Prostate gland (tissue), 2 donors: ENCODE measurements around the gene NF2. TPM values are rescaled to one million over a fixed set of nuclear protein-coding genes. Genes with fewer than 3 reads are reported as not detected.

ENCODE experiments used
- DNase-seq: peaks from one replicate; pipeline ENCODE4 v3.0.0-alpha.2; 2019; ENCODE audit warnings: low spot score
- H3K27ac ChIP-seq, 2 donors: fragments of 200-600 bp; sonication (generic); 2 replicates each; pipeline ENCODE4 v1.5.1; 2017 to 2019
- H3K27me3 ChIP-seq: fragments of 200-600 bp; sonication (generic); replicated peaks from 2 replicates; pipeline ENCODE4 v1.5.1; 2019; ENCODE audit not compliant: insufficient read depth
- H3K36me3 ChIP-seq, 2 donors: fragments of 200-600 bp; sonication (generic); 1 replicate in 1 of 2; 2 replicates in 1 of 2; pipeline versions ENCODE4 v1.5.1 to v1.8.1; 2017 to 2019
- H3K4me1 ChIP-seq: fragments of 200-600 bp; sonication (generic); replicated peaks from 2 replicates; pipeline ENCODE4 v1.5.1; 2019
- H3K4me3 ChIP-seq, 2 donors: fragments of 200-600 bp; sonication (generic); 2 replicates each; pipeline ENCODE4 v1.5.1; 2017 to 2019
- H3K9me3 ChIP-seq: fragments of 200-600 bp; sonication (generic); 2 replicates; pipeline ENCODE4 v1.5.1; 2017
- CTCF ChIP-seq, 4 experiments: fragments of 200-600 bp in 2 of 4; fragments of 450-650 bp in 2 of 4; sonication (generic) in 2 of 4; IDR thresholded peaks; 1 replicate in 3 of 4; 2 replicates in 1 of 4; pipeline ENCODE4 v1.5.1; 2016 to 2019; ENCODE audit warnings: antibody characterized with exemption in 4 of 4, mild to moderate bottlenecking in 2 of 4, moderate library complexity in 2 of 4
- POLR2A ChIP-seq: fragments of 450-650 bp; IDR thresholded peaks from one replicate; pipeline ENCODE4 v1.6.1; 2016; ENCODE audit warnings: antibody characterized with exemption, mild to moderate bottlenecking
- POLR2AphosphoS5 ChIP-seq: sonication (generic); formaldehyde crosslinking; IDR thresholded peaks from one replicate; pipeline ENCODE4 v1.6.1; 2017; ENCODE audit warnings: antibody characterized with exemption
- WGBS: methylation state at CpG from one replicate; pipeline ENCODE4 v1.1.5; 2018; 5-methylcytosine and 5-hydroxymethylcytosine counted together
- intact Hi-C: fragments of 100-400 bp; cut with DNase I; formaldehyde crosslinking; loops from one replicate; pipeline ENCODE4 v1.14.2; 2022
- total RNA-seq, 2 donors: library from RNA; depleted of rRNA; stranded (reverse); fragments of >200 nt; gene quantifications; one replicate each; pipeline ENCODE4 v1.1.0, GENCODE V29; 2016

Gene NF2
- total RNA-seq, 2 donors from 2014 or later: 32.3 to 34.7 TPM

- DNase-seq: no peak
- Histone ChIP-seq H3K4me3 (peak overlapping the region; percentile 5 to 25), H3K27me3 (peaks cover 9% of the 10 kb centered on the region), H3K4me1 (peaks cover 7% of the 10 kb centered on the region), H3K9me3 (no peaks in the 10 kb centered on the region), H3K27ac (no peak overlapping the region), H3K36me3 (no peaks in the 10 kb centered on the region)
- intact Hi-C loops: no loop called here
- TF ChIP-seq CTCF (IDR thresholded peaks at IDR 0.05): no peak
- no peak for TF ChIP-seq POLR2A
- no peak for TF ChIP-seq POLR2AphosphoS5
- WGBS: 10% methylated on average over 25 of the region's 53 CpGs
Observed at GRCh38 chr22:29720811-29721323, 117.4 kb downstream of the NF2 start.

GRCh38 chr22:29722151-29722550 lies 118.7 kb downstream of the NF2 start:
- Histone ChIP-seq H3K27ac (no peak overlapping the region), H3K4me1 (peaks cover 7% of the 10 kb centered on the region), H3K4me3 (no peak overlapping the region), H3K36me3 (no peaks in the 10 kb centered on the region), H3K9me3 (no peaks in the 10 kb centered on the region), H3K27me3 (peaks cover 9% of the 10 kb centered on the region)
- DNase-seq: no peak
- intact Hi-C loops: no loop called here
- no peak for TF ChIP-seq CTCF (IDR thresholded peaks at IDR 0.05)
- TF ChIP-seq POLR2A: no peak
- no peak for TF ChIP-seq POLR2AphosphoS5
- WGBS: 82% methylated on average over 7 of the region's 7 CpGs

GRCh38 chr22:29722587-29722986 lies 119.2 kb downstream of the NF2 start:
- no peak for TF ChIP-seq POLR2AphosphoS5
- TF ChIP-seq POLR2A: no peak
- TF ChIP-seq CTCF (IDR thresholded peaks at IDR 0.05): no peak
- DNase-seq: no peak
- no peaks in the 10 kb centered on the region for H3K36me3 ChIP-seq
- no peaks in the 10 kb centered on the region for H3K9me3 ChIP-seq
- no peak overlapping the region for H3K4me3 ChIP-seq
- H3K4me1 ChIP-seq: peaks cover 7% of the 10 kb centered on the region
- no peak overlapping the region for H3K27ac ChIP-seq
- WGBS: 85% methylated on average over 16 of the region's 16 CpGs
- peaks cover 9% of the 10 kb centered on the region for H3K27me3 ChIP-seq
- intact Hi-C loops: no loop called here

GRCh38 chr22:29723766-29724165 lies 120.3 kb downstream of the NF2 start:
- Histone ChIP-seq H3K4me1 (peaks cover 7% of the 10 kb centered on the region), H3K4me3 (no peak overlapping the region), H3K9me3 (no peaks in the 10 kb centered on the region), H3K27ac (no peak overlapping the region), H3K36me3 (no peaks in the 10 kb centered on the region), H3K27me3 (peaks cover 9% of the 10 kb centered on the region)
- 95% methylated on average over 10 of the region's 10 CpGs for WGBS
- intact Hi-C loops: no loop called here
- DNase-seq: no peak
- TF ChIP-seq CTCF (IDR thresholded peaks at IDR 0.05) (no peak), POLR2AphosphoS5 (no peak), POLR2A (no peak)

- Histone ChIP-seq H3K27ac (no peak overlapping the region), H3K27me3 (peaks cover 4% of the 10 kb centered on the region), H3K4me1 (peaks cover 7% of the 10 kb centered on the region), H3K9me3 (no peaks in the 10 kb centered on the region), H3K36me3 (no peaks in the 10 kb centered on the region), H3K4me3 (no peak overlapping the region)
- WGBS: 77% methylated on average over 5 of the region's 8 CpGs
- intact Hi-C loops: no loop called here
- no peak for TF ChIP-seq POLR2AphosphoS5
- TF ChIP-seq CTCF (IDR thresholded peaks at IDR 0.05): no peak
- no peak for TF ChIP-seq POLR2A
- no peak for DNase-seq
Observed at GRCh38 chr22:29724843-29725242, 121.4 kb downstream of the NF2 start.
